ENCODE data around the gene FBXO24. TPM values are rescaled to one million over a fixed set of nuclear protein-coding genes. Genes with fewer than 3 reads are reported as not detected.

Gene FBXO24
- total and polyA plus RNA-seq, 9 of the 15 experiments (the other 6 are each of a cell fraction or from before 2014, with no cell fraction given) = 0.17 to 0.95 (median 0.50) TPM

DNA sequence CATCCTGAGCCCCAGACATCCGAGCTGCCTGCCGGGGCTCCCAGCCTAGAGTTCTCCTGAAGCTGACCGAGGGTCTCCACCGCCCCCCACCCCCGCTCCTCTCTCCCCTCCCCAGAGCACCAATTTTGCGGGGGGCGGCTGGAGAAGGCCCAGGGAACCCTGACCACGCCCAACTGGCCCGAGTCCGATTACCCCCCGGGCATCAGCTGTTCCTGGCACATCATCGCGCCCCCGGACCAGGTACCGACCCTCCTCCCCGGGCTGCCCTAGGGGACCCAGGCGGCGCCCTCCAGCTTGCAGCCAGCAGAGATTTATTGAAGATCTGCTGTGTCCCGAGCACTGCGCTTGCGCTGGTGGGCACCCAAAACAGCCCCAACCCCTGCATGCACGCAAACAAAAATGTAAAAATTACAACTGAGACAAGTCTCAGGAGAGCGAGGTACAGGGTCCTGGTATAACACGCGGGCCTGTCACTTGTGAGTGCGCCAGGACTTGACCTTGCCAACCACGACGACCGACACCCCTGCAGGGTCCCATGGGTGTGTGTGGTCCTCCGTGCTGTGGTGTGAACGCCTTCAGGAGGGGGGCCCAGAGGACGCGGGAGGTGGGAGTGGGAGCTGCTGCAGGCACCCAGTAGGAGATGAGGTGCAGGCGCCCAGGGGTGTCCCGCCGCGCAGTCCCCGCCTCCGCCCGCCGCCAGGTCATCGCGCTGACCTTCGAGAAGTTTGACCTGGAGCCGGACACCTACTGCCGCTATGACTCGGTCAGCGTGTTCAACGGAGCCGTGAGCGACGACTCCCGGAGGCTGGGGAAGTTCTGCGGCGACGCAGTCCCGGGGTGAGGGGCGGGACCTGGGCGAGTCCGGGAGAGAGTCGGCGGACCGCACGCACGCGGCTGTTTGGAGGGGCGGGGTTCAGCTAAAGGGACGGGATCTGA lies 19.1 kb downstream of the FBXO24 start (continued):
- TF ChIP-seq, protein P1, sequence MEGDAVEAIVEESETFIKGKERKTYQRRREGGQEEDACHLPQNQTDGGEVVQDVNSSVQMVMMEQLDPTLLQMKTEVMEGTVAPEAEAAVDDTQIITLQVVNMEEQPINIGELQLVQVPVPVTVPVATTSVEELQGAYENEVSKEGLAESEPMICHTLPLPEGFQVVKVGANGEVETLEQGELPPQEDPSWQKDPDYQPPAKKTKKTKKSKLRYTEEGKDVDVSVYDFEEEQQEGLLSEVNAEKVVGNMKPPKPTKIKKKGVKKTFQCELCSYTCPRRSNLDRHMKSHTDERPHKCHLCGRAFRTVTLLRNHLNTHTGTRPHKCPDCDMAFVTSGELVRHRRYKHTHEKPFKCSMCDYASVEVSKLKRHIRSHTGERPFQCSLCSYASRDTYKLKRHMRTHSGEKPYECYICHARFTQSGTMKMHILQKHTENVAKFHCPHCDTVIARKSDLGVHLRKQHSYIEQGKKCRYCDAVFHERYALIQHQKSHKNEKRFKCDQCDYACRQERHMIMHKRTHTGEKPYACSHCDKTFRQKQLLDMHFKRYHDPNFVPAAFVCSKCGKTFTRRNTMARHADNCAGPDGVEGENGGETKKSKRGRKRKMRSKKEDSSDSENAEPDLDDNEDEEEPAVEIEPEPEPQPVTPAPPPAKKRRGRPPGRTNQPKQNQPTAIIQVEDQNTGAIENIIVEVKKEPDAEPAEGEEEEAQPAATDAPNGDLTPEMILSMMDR (IDR thresholded peaks at IDR 0.05 in 2 of 3, conservative IDR thresholded peaks at IDR 0.05 in 1 of 3; ENCODE audit: insufficient read depth in 2 of 3, low read depth in 1 of 3, low read length in 3 of 3) = 0 out of 6 replicates have a peak, but pooled peaks of 1 of the 3 experiments have one; percentile 18
- TF ChIP-seq HMGN3 (IDR thresholded peaks at IDR 0.05; ENCODE audit: borderline replicate concordance, extremely low read depth, insufficient read length, low read depth, low read length) = peak; percentile 70

DNA sequence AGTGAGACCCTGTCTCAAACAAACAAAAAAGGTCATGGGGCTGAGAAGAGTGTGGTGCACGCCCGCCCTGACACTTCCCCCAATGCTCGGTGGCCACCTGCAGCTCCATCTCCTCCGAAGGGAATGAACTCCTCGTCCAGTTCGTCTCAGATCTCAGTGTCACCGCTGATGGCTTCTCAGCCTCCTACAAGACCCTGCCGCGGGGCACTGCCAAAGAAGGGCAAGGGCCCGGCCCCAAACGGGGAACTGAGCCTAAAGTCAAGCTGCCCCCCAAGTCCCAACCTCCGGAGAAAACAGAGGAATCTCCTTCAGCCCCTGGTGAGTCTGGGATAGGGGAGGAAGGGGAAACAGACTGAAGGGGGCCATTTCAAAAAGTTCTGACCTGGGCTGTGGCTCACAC lies 20.2 kb downstream of the FBXO24 start:
- 84% methylated on average over 12 of the region's 12 CpGs for WGBS (ENCODE audit: insufficient coverage, low coverage, missing lambda C conversion rate)
- no peak for DNase-seq (ENCODE audit: extremely low read depth in 1 of 4, low spot score in 3 of 4)
- intact Hi-C loops (cut with micrococcal nuclease) = no loop called here
- no peak for TF ChIP-seq ZNF232 (CRISPR knock-in tag; IDR thresholded peaks at IDR 0.05)
- TF ChIP-seq U2AF1 (optimal IDR thresholded peaks at IDR 0.05; ENCODE audit: low read depth, low read length) = no peak
- TF ChIP-seq TBL1XR1 (IDR thresholded peaks at IDR 0.05; ENCODE audit: low read length in 2 of 2) = no peak
- TF ChIP-seq, protein P2, sequence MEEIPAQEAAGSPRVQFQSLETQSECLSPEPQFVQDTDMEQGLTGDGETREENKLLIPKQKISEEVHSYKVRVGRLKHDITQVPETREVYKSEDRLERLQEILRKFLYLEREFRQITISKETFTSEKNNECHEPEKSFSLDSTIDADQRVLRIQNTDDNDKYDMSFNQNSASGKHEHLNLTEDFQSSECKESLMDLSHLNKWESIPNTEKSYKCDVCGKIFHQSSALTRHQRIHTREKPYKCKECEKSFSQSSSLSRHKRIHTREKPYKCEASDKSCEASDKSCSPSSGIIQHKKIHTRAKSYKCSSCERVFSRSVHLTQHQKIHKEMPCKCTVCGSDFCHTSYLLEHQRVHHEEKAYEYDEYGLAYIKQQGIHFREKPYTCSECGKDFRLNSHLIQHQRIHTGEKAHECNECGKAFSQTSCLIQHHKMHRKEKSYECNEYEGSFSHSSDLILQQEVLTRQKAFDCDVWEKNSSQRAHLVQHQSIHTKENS (CRISPR knock-in tag; IDR thresholded peaks at IDR 0.05) = no peak
- TF ChIP-seq ZBTB1 (CRISPR knock-in tag; IDR thresholded peaks at IDR 0.05; ENCODE audit: borderline replicate concordance, low read depth) = no peak
- TF ChIP-seq SIX5 (IDR thresholded peaks at IDR 0.05; ENCODE audit: borderline replicate concordance in 1 of 2, insufficient read depth in 1 of 2, low read depth in 1 of 2, low read length in 2 of 2) = no peak
- TF ChIP-seq ZNF780A (CRISPR knock-in tag; IDR thresholded peaks at IDR 0.05) = no peak
- TF ChIP-seq, protein P3, sequence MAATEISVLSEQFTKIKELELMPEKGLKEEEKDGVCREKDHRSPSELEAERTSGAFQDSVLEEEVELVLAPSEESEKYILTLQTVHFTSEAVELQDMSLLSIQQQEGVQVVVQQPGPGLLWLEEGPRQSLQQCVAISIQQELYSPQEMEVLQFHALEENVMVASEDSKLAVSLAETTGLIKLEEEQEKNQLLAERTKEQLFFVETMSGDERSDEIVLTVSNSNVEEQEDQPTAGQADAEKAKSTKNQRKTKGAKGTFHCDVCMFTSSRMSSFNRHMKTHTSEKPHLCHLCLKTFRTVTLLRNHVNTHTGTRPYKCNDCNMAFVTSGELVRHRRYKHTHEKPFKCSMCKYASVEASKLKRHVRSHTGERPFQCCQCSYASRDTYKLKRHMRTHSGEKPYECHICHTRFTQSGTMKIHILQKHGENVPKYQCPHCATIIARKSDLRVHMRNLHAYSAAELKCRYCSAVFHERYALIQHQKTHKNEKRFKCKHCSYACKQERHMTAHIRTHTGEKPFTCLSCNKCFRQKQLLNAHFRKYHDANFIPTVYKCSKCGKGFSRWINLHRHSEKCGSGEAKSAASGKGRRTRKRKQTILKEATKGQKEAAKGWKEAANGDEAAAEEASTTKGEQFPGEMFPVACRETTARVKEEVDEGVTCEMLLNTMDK (IDR thresholded peaks at IDR 0.05; ENCODE audit: borderline replicate concordance, insufficient read depth, low read depth, low read length, poor library complexity, severe bottlenecking) = no peak
- TF ChIP-seq CHCHD3 (CRISPR knock-in tag; IDR thresholded peaks at IDR 0.05) = no peak
- TF ChIP-seq BCOR (IDR thresholded peaks at IDR 0.05) = no peak

More for the DNA sequence above, 20.2 kb downstream of the FBXO24 start:
- in situ Hi-C loops (cut with MboI) = no loop called here
- BruUV-seq (replicated peaks) = no TSS peak
- Histone ChIP-seq H3K27me3 (ENCODE audit: control insufficient read depth in 2 of 2, insufficient read depth in 2 of 2, low read length in 2 of 2) (no peaks in the 10 kb centered on the region), H4K20me1 (replicated peaks; ENCODE audit: control insufficient read depth, insufficient read depth, low read length) (no peaks in the 10 kb centered on the region), H3K9me1 (ENCODE audit: control insufficient read depth, insufficient read depth, low read length) (peaks cover 5% of the 10 kb centered on the region), H3K4me2 (ENCODE audit: insufficient read depth, low read length) (no peak overlapping the region), H3K4me3 (no peak overlapping the region), H3K9me3 (replicated peaks; ENCODE audit: control insufficient read depth, insufficient read depth, low read depth, low read length) (no peaks in the 10 kb centered on the region), H3K79me2 (ENCODE audit: control insufficient read depth, insufficient read depth, low read length) (peaks cover 5% of the 10 kb centered on the region; the same call in 1 of the 3 replicates), H3K27ac (ENCODE audit: extremely low read depth, low read depth, low read length) (no peak overlapping the region), H3K4me1 (replicated peaks in 1 of 2; ENCODE audit: control insufficient read depth in 2 of 2, insufficient read depth in 2 of 2, low read length in 2 of 2) (peaks cover 36 to 58% of the 10 kb centered on the region in 2 experiments), H2AFZ (ENCODE audit: low read depth, low read length) (no peak overlapping the region; the same call in 1 of the 2 replicates), H3K9ac (ENCODE audit: insufficient read depth in 1 of 2, low read depth in 2 of 2, low read length in 2 of 2) (peak overlapping the region in 1 of 2 experiments; percentile 90; a peak in 2 of 4 replicates), H3K36me3 (ENCODE audit: control insufficient read depth, insufficient read depth, low read length) (no peaks in the 10 kb centered on the region)
- CTCF ChIA-PET (ENCODE audit: low intra/inter-chr PET ratio) = interaction anchor here (1.0 kb wide), 2 partner anchors 47 to 85 kb away, joined by 3 to 4 read pairs; no protein-coding TSS in a partner anchor
- POLR2A ChIA-PET = interaction anchor here (0.6 to 1.6 kb wide), 2 partner anchors 10 to 20 kb away, joined by 3 to 8 read pairs; partner anchors contain the start of genes FBXO24 and LRCH4
- ATAC-seq (no peak), FAIRE-seq (no peak)
